Measurements from ENCODE around the gene MYBBP1A. TPM values are rescaled to one million over a fixed set of nuclear protein-coding genes. Genes with fewer than 3 reads are reported as not detected.

MYBBP1A gene
- total RNA-seq, 1 donor: 58.4 TPM

DNA sequence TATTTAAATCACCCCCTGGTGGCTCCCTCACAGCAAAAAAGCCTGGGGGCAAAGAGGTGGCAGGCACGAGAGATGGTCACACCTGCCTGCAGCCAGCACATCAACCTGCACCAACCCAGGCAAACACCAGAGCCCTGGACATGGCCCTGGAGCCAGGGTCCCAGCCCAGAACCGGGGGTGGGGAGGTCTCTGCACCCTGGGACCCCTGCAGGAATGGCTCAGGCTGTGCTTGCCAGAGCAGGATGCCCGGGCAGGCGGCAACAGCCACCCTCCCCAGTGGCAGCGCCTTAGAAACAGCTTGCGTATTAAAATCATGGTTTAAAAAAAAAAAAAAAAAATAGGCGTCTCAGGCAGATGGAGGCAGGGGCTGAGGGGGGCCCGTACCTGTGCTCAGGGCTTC lies 16.2 kb downstream of the MYBBP1A start:
- no peak for DNase-seq (ENCODE audit: low read depth in 2 of 3, low spot score in 2 of 3)

DNA sequence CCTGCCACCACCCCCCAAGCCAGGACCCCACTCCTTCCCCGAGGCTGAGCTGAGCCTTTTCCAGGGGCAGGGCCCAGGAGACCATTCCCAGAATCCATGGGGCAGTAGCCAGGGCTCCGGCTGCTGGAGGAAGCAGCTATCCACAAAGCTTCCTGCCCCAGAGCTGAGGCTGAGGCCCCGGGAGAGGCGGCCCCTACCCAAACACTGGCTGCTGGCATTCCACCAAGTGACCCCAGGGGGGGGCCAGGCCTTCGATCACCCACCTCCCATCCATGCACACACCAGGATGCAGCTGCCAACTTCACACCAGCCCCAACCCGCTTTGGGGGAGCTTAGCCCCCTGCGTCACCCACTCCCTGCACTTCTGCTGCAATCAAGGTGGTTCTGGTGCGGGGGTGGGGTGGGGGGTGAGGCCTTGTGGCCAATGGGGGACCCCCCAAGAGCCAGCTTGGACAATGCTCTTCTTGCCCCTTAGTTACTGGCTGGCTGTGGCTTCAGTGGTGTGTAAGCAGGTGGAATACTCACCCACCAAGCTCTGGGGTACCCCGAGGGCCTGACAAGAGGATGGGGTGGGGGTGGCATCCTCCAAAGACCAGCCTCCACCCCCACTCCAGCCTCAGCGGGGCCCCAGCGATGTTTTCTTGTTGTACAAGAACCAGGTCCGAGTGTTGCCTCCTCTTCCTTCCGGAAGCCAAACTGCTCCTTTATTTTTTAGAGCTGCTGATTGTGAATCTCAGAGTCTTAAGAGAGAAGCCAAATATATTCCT lies 16.8 kb downstream of the MYBBP1A start:
- DNase-seq (ENCODE audit: low read depth in 2 of 3, low spot score in 2 of 3): no peak

DNA sequence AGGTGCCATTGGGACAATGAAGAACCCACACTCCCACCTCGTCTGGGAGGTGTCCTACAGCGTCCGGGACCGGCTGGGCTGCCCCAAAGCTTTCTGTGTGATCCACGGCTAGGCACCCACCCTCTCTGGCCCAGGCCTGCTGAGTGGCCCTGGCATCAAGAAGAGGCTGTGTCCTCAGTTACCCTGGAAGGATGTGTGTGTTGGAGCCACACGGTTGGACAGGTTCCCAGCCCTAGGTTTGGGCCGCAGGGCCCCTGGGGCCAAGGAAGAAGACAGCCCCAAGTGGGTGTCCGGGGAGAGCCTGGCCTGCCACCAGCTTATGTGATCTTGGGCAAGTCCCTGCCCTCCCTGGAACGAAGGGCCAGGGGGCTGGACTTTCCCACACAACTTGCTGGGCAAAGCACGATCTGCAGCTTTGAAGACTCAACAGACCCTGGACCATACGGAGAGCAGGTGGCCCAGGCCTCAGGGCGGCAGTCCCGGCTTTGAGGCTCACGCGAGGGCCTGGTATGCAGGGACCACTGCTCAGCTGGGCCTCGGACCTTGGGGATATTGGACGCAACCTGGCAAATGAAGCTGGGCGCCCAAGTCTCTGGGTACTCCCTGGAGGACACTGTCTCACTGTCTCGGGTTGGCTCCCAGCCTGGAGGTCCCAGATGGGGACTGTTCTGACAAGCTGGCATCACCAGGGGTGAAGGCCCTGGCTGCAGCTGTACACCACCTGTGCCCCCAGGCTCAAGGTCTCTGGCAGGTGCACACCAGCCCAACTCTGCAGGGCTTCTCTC lies 17.5 kb downstream of the MYBBP1A start:
- DNase-seq (ENCODE audit: low read depth in 2 of 3, low spot score in 2 of 3): no peak

DNA sequence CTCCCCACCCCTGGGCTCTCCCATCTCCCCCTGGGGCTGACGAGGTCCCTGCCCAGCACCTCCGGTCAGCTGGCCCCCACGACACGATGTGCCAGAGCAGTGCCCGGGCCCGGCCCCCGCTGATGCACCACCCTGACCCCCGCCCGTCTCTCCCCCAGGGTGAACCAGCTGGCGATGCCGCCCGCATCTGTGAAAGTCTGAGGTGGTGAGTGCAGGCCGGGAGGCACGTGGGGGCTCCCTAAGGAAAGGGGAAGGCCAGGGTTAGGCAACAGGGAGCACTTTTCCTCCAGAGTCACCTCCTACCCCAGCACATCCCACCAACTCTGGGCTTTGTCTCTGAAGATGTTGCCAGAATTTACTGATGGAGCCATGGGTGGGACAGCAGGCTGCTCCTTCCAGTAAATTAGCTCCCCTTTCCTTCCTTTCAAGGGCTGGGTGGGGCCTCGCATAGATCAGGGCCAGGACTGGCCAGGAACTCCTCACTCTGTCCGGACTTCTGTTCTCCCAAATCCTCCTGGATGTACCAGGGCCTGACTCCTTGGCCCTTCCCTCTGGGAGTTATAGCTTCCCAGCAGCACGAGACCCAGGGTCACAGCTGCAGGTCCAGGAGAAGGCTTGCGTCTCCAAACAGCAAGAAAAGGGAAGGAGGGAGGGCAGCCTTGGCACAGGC lies 18.3 kb downstream of the MYBBP1A start:
- no peak for DNase-seq (ENCODE audit: low read depth in 2 of 3, low spot score in 2 of 3)

DNA sequence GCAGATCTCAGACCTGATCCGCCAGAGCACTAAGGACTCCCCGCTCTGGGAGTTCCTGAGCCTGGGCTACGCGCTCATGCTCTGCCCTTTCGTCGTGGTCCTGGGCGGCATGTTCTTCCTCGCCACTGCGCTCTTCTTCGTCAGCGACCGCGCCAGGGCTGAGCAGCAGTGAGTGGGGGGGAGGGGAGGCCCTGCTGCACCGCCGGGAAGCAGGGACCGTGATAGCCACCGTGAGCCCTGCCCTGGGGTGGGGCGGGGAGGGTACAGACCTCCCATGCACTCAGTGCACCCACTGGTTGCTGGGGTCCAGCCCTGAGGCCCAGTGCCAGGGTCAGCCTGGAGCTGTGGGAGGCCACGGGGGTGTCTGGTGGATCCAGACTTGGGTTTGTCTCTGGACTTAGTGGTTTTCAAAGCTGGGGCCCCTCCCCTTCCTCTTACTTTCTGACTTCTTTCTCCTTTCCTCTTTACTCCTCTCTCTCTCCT lies 18.9 kb downstream of the MYBBP1A start:
- DNase-seq (ENCODE audit: low read depth in 2 of 3, low spot score in 2 of 3): no peak

DNA sequence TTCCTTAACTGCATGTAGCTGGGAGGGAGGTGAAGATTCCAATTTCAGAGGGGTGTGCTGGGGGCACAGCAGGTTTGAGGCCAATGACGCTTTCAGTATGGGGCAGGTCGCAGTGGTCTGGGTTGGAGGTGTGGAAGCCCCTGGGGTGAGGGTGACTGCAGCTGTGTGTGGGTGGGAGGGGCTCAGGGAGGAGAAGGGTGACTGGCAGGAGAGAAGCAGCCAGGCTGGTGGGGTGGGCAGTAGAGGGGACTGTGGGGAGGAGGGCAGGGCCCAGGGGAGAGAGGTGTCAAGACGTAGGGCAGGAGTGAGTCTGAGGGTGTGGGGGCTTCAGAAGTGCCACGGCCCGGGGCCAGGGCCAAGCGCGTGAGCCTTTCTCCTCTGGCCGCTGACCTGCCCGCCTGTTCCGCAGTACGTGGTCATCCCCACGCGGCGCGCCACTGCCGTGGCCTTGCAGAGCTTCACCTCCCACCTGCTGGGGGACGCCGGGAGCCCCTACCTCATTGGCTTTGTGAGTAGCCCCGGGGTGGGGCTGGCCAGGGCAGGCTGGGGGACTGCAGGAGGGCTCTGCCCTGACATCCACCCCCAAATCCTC lies 19.4 kb downstream of the MYBBP1A start:
- no peak for DNase-seq (ENCODE audit: low read depth in 2 of 3, low spot score in 2 of 3)

DNA sequence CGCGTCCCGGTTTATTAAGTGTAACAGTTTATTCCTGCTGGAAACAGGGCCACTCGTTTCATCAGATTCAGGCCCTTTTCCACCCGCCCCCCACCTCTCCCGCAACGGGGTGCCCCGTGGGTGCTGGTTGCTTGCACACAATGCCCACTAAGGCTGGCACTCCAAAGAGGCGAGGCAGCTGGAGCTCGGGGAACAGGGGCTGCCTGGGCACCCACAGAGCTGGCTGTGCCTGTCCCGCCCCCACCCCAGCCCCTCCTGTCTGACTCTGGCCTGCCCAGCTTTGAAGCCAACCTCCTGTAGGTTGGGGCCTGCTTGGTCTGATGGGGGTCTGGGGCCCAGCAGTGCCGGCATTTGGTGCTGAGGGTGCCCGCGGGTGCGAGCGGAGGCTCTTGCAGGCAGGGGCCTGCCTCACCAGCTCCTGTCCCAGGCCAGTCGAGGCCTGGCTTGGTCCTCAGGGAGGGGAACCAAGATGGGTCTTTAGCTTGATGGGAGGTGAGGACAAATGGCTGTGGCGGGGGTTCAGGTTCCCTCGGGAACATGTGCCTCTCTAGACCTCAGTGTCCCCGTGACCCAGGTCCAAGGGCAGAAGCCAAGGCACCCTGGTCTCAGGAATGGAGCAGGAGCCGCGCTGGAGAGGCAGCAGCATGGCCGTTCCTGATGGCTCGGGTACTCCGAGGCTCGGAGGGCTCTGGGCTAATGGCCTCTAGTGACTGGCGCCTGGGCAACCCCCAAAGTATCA lies 20.1 kb downstream of the MYBBP1A start:
- DNase-seq (ENCODE audit: low read depth in 2 of 3, low spot score in 2 of 3): no peak

DNA sequence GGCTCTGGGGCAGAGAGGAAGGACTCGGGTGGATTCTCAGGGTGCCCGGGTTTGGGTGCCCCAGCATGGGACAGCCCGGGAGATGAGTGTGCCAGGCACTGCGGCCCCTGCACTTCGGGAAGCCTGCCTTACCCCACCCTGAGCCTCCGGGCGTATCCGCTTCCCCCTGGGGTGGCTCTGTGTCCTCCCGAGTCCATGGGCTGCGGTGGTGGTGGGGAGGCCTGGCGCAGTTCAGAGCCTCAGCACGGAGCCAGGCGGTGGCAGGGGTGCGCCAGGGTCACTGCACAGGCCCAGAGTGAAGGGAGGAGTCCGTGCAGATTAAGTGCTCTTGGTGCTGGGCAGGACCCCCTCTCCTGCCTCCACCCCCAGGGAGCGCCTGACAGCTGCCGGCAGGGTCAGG lies 20.7 kb downstream of the MYBBP1A start:
- no peak for DNase-seq (ENCODE audit: low read depth in 2 of 3, low spot score in 2 of 3)

DNA sequence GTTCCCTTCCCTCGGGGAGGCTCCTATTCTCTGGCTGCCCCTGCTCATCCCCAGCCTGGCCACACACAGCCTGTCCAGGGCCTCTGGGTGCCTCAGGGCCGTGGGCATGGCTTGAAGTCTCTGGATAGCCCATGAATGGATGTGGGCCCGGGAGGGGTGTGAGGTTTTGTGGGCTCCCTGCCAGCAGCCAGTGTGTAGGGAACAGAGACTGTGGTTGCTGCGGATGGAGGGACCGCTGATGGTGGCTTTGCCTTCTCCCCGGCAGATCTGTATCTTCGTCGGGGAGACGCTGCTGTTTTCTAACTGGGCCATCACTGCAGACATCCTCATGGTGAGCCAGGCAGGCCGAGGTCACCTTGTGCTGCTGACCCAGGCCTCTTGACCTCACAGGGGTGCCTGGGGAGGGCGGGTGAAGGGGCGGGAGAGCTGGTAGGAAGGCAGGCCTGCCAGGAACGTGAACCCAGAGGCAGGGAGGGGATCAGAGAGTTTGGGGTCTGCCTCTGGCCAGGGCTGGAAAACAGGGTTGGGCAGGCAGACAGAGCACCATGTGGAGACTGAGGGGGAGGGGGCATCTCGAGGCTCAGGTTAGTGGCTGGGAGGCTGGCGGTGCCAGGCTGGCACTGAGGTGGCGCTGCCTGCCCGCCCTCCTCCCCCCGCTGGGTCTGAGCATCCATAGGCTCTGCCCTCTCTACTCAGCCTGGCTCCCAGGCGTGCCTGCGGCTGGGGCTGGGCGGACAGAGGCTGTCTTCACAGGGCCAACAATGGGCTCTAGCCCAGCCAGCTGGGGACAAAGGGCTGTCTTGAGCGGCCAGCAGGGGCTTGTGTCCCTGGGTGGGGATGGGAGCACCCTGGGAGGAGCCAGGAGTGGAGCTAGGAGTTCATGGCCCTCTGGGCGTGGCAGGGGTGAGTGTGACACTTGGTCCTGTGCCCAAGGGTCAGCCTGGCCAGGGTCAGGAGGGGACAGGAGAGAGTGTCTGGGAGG lies 21.4 kb downstream of the MYBBP1A start:
- peak in 1 of 3 donors; percentile 66 for DNase-seq (ENCODE audit: low read depth in 2 of 3, low spot score in 2 of 3)

DNA sequence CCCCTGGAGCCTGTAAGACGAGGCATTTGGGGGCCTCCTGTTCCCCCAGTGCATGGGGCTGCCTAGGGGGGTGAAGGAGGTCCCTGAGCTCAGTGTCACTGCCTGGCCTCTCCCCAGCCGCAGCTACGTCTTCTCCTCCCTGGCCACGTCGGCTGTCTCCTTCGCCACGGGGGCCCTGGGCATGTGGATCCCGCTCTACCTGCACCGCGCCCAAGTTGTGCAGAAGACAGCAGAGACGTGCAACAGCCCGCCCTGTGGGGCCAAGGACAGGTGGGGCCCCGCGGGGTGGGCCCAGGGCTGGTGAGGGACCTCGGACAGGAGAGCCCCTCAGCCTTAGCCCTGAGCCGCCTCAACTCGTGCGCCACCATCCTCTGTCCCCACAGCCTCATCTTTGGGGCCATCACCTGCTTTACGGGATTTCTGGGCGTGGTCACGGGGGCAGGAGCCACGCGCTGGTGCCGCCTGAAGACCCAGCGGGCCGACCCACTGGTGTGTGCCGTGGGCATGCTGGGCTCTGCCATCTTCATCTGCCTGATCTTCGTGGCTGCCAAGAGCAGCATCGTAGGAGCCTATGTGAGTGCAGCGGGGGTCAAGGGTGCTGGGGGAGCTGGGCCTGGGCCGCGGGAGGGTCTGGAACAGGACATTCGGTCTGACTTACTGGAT lies 22.2 kb downstream of the MYBBP1A start:
- DNase-seq (ENCODE audit: low read depth in 2 of 3, low spot score in 2 of 3): no peak

DNA sequence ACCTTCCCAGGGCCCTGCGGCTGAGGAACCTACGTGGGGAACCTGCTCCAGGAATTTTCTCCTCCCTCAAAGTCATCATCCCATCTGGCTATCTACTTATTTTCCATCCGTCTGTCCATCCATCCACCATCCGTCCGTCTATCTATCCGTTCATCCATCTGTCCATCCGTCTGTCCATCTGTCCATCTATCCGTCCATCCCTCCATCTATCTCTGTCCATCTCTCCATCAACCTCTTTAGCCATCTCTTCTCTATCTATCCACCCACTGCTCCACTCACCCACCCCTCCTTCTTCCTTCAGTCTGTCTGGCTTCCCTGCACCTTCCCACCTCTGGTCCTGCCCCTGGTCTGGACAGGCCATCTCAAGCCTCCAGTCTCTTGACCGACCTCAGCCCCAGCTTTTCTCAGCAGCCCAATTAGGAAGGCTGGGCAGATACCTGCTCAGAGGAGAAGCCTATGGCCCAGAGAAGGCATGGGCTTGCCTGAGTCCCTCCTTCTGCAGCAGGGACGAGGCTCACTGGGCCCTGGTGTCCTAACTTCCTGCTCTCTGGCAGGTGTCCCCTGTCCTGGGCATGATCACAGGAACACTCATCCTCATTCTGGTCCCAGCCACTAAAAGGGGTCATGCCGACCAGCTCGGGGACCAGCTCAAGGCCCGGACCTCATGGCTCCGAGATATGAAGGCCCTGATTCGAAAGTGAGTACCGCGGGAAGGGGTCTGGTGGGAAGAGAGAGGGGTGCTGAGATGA lies 23.0 kb downstream of the MYBBP1A start:
- DNase-seq (ENCODE audit: low read depth in 2 of 3, low spot score in 2 of 3): no peak

DNA sequence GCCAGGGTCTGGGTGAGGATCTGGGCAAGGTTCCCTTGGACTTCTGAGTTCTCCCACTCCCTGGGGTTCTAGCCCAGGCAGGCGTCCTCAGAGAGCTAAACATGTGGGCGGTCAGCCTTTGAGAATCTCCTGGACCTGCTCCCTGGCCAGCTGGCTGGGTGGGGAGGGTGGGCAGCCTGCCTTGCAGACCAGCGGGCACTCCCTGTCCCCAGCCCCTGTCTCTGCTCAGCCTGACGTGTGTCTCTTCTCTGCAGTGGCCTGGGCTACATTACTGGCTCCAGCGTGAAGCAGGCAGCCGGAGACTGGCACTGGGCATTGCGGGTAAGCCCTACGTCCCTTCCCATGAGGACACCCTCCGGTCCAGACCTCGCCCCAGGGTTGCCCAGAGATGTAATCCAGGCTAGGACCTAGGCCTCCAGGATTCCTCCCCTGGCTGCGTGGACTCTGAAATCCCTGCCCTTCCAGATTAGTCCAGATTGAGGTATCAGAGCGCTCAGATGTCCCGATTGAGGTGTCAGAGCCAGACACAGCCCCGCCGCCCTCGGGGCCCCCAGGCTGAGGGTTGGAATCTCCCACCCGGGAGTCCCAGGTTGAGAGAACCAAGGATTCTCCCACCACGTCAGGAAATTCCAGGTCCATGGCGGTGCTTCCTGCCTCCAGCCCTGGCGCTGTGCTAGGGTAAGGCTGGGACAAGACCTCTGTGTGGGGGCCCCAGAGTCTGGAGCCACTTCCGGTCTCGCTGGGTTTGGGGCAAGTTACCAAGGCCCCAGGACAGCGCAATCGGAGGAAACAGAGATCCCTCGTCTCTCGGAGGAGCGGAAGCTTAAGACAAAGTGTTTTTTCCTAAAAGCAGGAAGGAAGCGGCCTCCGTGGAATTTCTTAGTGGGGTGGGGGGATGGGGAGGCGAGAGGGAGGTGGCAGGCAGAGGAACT lies 24.1 kb downstream of the MYBBP1A start:
- DNase-seq (ENCODE audit: low read depth in 2 of 3, low spot score in 2 of 3): no peak

DNA sequence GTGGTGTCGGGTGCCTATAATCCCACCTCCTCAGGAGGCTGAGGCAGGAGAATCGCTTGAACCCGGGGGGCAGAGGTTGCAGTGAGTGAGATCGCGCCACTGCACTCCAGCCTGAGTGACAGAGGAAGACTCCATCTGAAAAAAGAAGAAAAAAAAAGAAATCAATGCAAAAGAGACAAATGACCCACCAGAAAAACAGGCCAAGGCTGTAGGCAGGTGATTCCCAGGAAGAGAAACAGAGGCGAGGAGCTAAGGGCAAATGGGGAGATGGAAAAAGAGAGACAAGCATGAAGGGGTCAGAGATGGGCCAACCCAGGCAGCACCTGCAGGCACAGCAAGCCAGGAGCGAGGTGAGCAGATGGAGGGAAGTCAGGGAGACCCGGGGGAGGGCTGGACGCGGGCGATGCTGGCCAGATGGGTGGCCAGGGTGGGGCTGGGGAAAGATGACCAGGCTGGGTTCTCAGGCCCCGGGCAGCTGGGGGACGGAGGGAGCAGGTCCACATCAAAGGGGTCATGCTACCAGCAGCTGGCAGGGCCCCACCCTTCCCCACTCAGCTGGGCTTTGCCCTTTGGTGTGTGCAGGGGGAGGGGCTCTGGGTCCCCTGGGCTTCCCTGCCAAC lies 25.5 kb downstream of the MYBBP1A start:
- DNase-seq (ENCODE audit: low read depth in 2 of 3, low spot score in 2 of 3): no peak

DNA sequence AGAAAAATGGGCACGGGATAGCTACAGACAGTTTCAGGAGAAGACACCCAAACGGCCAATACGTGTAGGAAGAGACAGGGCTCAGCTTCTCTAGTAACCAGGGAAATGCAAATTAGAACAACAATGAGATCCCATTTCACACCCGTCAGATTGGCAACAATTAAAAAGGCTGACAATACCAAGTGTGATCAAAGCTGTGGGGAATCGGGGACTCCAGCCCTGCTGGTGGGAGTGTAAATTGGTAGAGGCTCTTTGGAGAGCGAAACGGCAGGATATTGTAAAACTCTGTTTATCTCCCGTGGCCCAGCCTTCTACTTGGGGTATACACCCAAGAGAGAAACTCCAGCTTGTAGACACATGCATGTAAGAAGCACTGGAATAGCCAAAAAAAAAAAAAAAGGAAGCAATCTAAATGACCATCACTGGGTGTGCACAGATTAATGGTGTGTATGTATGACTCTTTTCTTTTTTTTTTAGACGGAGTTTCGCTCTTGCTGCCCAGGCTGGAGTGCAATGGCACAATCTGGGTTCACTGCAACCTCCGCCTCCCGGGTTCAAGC lies 27.5 kb downstream of the MYBBP1A start:
- no peak for DNase-seq (ENCODE audit: low read depth in 2 of 3, low spot score in 2 of 3)

DNA sequence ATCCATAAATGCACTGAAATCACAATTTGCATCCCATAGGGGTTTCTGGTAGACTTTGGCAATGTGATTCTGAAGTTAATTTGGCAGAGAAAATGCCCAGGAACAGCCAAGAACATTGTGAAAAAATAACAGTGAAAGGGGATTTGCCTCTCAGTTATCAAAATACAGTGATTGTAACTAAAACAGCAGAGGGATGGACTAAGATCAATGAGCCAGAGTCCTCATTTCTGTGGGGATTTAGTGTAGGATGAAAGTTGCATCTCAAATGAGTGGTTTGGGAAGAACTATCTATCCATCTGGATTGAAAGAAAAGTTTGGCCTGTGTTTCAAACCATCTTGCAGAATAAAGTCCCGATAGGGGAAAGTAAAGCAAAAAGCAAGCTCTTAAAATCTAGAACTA lies 28.1 kb downstream of the MYBBP1A start:
- DNase-seq (ENCODE audit: low read depth in 2 of 3, low spot score in 2 of 3): no peak

All from hematopoietic multipotent progenitor cell (in vitro differentiated cells).